Left ventricle myocardium inferior (tissue), 1 donor: Measurements from ENCODE around the gene CTSL. TPM values are rescaled to one million over a fixed set of nuclear protein-coding genes. Genes with fewer than 3 reads are reported as not detected.

Source experiments
- DNase-seq: peaks from one replicate; pipeline ENCODE4 v3.0.0-alpha.2; 2020
- H3K27ac ChIP-seq: fragments of 200-600 bp; replicated peaks from 2 replicates; pipeline ENCODE4 v1.8.0; 2021
- H3K27me3 ChIP-seq: fragments of 200-600 bp; 2 replicates; pipeline ENCODE4 v1.8.0; 2021; ENCODE audit warnings: low read depth
- H3K36me3 ChIP-seq: fragments of 200-600 bp; 2 replicates; pipeline ENCODE4 v1.8.0; 2021
- H3K4me1 ChIP-seq: fragments of 200-600 bp; 2 replicates; pipeline ENCODE4 v1.8.0; 2021
- H3K4me3 ChIP-seq: fragments of 200-600 bp; 2 replicates; pipeline ENCODE4 v1.8.0; 2021; ENCODE audit warnings: mild to moderate bottlenecking, moderate library complexity
- H3K9me3 ChIP-seq: fragments of 200-600 bp; replicated peaks from 2 replicates; pipeline ENCODE4 v1.8.0; 2021
- CTCF ChIP-seq: fragments of 200-600 bp; IDR thresholded peaks from 2 replicates; pipeline ENCODE4 v1.8.0; 2021; ENCODE audit warnings: antibody characterized with exemption, mild to moderate bottlenecking, borderline replicate concordance
- intact Hi-C: fragments of 100-400 bp; cut with micrococcal nuclease; formaldehyde crosslinking; loops from one replicate; pipeline ENCODE4 v1.11.0; 2022
- total RNA-seq: library from RNA; stranded (reverse); fragmentation: NEBNext Ultra II Directional; extraction: Animal tissue kit (Norgen Biotek cat#: 25700); gene quantifications from one replicate; pipeline ENCODE4 v1.2.1, GENCODE V29; 2021
- donor health status: DM: no; HTN: yes; CAD: no; lungs with severe emphysema.

CTSL gene
- total RNA-seq, 1 donor from 2014 or later = 116 TPM

GRCh38 chr9:87733273-87734052 lies 7.5 kb downstream of the CTSL start:
- Histone ChIP-seq H3K27me3 (peaks cover 11% of the 10 kb centered on the region), H3K27ac (no peak overlapping the region), H3K9me3 (no peaks in the 10 kb centered on the region), H3K4me3 (no peak overlapping the region), H3K36me3 (peaks cover 38% of the 10 kb centered on the region), H3K4me1 (peaks cover 24% of the 10 kb centered on the region)
- intact Hi-C loops = no loop called here
- TF ChIP-seq CTCF = no peak
- no peak for DNase-seq

GRCh38 chr9:87734106-87734505 lies 8.2 kb downstream of the CTSL start:
- H3K36me3 ChIP-seq = peaks cover 32% of the 10 kb centered on the region
- DNase-seq = no peak
- peaks cover 14% of the 10 kb centered on the region for H3K27me3 ChIP-seq
- peaks cover 17% of the 10 kb centered on the region for H3K4me1 ChIP-seq
- no peaks in the 10 kb centered on the region for H3K9me3 ChIP-seq
- intact Hi-C loops = no loop called here
- H3K27ac ChIP-seq = no peak overlapping the region
- TF ChIP-seq CTCF = no peak
- H3K4me3 ChIP-seq = no peak overlapping the region

GRCh38 chr9:87739546-87739945 lies 13.6 kb downstream of the CTSL start:
- DNase-seq = no peak
- H3K4me1 ChIP-seq = no peaks in the 10 kb centered on the region
- no peak overlapping the region for H3K4me3 ChIP-seq
- H3K27me3 ChIP-seq = peaks cover 26% of the 10 kb centered on the region
- H3K36me3 ChIP-seq = no peaks in the 10 kb centered on the region
- intact Hi-C loops = no loop called here
- peaks cover 21% of the 10 kb centered on the region for H3K9me3 ChIP-seq
- no peak overlapping the region for H3K27ac ChIP-seq
- TF ChIP-seq CTCF = no peak

- no peak for DNase-seq
- intact Hi-C loops = no loop called here
- TF ChIP-seq CTCF = no peak
- peaks cover 21% of the 10 kb centered on the region for H3K9me3 ChIP-seq
- no peak overlapping the region for H3K4me3 ChIP-seq
- no peaks in the 10 kb centered on the region for H3K4me1 ChIP-seq
- no peaks in the 10 kb centered on the region for H3K36me3 ChIP-seq
- no peak overlapping the region for H3K27ac ChIP-seq
- peaks cover 26% of the 10 kb centered on the region for H3K27me3 ChIP-seq
Observed at GRCh38 chr9:87740209-87740608, 14.3 kb downstream of the CTSL start.

- Histone ChIP-seq H3K27ac (no peak overlapping the region), H3K4me1 (no peaks in the 10 kb centered on the region), H3K4me3 (no peak overlapping the region), H3K36me3 (no peaks in the 10 kb centered on the region), H3K9me3 (peaks cover 21% of the 10 kb centered on the region), H3K27me3 (peaks cover 26% of the 10 kb centered on the region)
- no peak for TF ChIP-seq CTCF
- DNase-seq = no peak
- intact Hi-C loops = no loop called here
Observed at GRCh38 chr9:87741326-87741725, 15.4 kb downstream of the CTSL start.
